ENCODE measurements around the gene RNF168.
"Not testable (repeated sequence)": the region's sequence is repeated elsewhere in the genome, so short reads cannot be mapped to it uniquely, and the experiment has no call there.

RNF168 gene

DNA sequence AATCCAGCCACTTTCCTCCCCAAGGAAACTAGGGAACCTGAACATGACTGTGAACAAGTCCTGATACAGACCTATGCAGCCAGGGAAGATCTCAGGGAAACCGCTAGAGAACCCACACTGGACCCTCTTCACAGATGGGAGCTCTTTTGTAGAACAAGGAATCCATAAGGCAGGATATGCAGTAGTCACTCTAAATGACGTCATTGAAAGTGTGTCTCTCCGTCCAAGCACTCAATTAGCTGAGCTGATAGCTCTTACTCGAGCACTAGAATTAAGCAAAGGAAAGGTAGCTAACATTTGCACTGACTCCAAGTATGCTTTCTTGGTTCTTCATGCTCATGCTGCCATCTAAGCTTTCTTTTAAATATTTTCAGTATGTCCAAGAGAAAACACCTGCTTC lies 21.6 kb upstream of the RNF168 start:
- no peak for DNase-seq (ENCODE audit: low read depth in 1 of 2, low spot score in 1 of 2)
- in situ Hi-C loops (cut with HindIII; ENCODE audit: low pct_unique_long_range_greater_than_20kb, low sequenced_read_pairs): no loop called here
- TF ChIP-seq JUND (IDR thresholded peaks at IDR 0.05; ENCODE audit: low read depth): no peak

DNA sequence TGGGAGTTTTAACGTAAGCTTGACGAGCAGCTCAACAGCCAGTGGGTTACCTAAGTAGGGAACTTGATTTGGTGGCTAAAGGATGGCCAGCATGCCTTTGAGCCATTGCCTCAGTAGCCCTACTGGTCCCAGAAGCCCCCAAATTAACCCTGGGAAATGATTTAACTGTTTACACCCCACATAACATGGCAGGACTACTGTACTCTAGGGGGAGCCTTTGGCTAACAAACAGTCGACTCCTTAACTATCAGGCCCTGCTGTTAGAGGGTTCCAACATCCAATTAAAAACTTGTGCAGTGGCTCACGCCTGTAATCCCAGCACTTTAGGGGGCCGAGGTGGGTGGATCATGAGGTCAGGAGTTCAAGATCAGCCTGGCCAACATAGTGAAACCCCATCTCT lies 21.0 kb upstream of the RNF168 start:
- in situ Hi-C loops (cut with HindIII; ENCODE audit: low pct_unique_long_range_greater_than_20kb, low sequenced_read_pairs): no loop called here
- TF ChIP-seq JUND (IDR thresholded peaks at IDR 0.05; ENCODE audit: low read depth): no peak
- DNase-seq (ENCODE audit: low read depth in 1 of 2, low spot score in 1 of 2): peak in 1 of 2 experiments; percentile 67

DNA sequence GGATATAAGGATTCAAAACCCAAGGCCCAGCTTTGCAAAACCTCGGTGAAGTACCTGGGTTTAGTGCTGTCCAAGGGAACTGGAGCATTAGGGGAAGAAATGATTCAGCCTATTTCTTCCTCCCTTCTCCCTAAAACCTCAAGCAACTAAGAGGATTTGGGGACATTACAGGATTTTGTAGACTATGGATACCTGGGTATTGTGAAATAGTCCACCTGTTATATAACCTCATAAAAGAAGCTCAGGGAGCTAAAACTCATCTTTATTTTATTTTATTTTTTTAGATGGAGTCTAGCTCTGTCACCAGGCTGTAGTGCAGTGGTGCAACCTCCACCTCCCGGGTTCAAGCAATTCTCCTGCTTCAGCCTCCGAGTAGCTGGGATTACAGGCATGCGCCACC lies 20.3 kb upstream of the RNF168 start:
- TF ChIP-seq JUND (IDR thresholded peaks at IDR 0.05; ENCODE audit: low read depth): no peak
- in situ Hi-C loops (cut with HindIII; ENCODE audit: low pct_unique_long_range_greater_than_20kb, low sequenced_read_pairs): no loop called here
- DNase-seq (ENCODE audit: low read depth in 1 of 2, low spot score in 1 of 2): no peak

DNA sequence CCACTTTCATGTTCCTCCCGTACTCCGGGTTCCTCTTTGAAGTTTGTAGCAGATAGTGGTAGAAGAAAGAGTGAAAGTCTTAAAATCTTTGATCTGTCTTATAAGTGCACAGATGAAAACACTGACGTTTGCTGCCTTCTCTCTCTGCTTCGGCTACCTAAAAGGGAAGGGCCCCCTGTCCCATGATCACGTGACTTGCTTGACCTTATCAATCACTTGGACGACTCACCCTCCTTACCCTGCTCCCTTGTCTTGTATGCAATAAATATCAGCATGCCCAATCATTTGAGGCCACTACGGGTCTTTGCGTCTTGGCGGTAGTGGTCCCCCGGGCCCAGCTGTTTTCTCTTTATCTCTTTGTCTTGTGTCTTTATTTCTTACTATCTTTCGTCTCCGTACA lies 17.7 kb upstream of the RNF168 start:
- DNase-seq (ENCODE audit: low read depth in 1 of 2, low spot score in 1 of 2); in situ Hi-C loops (cut with HindIII; ENCODE audit: low pct_unique_long_range_greater_than_20kb, low sequenced_read_pairs): not testable (repeated sequence)

DNA sequence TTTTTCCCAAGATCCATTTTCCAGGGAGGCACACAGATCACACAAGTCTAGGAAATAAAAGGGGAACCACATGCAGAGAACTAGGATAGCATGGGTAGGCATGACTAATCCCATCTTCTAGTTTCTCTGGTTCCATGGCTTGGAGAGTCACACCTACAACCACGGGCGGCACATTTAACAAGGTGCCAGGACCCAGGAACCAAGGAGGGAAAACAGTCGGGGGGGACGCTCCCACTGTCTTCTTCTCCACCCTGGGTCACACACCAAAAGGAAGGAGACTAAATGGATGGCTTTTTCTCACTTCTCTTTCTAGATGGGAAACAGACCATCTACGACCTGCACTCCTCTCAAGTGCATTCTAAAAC lies 16.1 kb upstream of the RNF168 start:
- TF ChIP-seq JUND (IDR thresholded peaks at IDR 0.05; ENCODE audit: low read depth): no peak
- in situ Hi-C loops (cut with HindIII; ENCODE audit: low pct_unique_long_range_greater_than_20kb, low sequenced_read_pairs): no loop called here
- DNase-seq (ENCODE audit: low read depth in 1 of 2, low spot score in 1 of 2): peak in 1 of 2 experiments; percentile 55

DNA sequence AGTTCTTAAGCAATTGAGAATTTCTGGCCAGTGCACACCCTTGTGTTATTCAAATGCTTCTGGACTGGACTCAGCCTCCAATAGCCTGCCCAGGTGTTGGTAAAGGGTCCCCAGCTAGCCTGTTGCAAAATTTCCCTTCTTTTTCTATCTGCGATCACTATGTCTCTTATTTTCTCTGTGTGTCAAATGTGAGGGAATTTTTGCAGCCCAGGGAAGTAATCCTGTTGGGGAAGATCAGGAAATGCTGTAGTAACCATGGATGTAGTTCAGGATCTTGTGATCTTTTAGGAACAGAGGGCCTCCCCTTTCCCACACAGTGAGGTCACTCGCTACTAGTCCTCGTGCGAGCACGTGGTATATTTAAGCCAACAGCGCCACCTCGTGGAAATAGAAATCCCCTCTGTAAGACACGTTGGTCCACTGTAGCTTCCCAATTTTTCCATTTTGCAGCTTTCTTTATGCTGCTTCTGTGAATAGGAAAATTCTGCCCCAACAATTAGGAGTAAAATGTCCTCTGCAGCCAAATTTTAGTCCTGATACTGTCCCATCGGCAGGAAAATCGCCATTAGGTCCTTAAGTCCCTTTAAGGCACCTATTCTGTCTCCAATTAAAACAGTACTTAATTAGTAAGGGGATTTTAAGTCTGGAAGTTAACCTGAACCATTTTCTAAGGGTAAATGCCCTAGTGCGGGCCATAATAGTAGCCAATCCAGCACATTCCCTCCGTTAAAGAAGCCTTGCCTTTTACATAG lies 15.6 kb upstream of the RNF168 start:
- TF ChIP-seq JUND (IDR thresholded peaks at IDR 0.05; ENCODE audit: low read depth): no peak
- DNase-seq (ENCODE audit: low read depth in 1 of 2, low spot score in 1 of 2): peak; percentile 80 to 96
- in situ Hi-C loops (cut with HindIII; ENCODE audit: low pct_unique_long_range_greater_than_20kb, low sequenced_read_pairs): no loop called here

DNA sequence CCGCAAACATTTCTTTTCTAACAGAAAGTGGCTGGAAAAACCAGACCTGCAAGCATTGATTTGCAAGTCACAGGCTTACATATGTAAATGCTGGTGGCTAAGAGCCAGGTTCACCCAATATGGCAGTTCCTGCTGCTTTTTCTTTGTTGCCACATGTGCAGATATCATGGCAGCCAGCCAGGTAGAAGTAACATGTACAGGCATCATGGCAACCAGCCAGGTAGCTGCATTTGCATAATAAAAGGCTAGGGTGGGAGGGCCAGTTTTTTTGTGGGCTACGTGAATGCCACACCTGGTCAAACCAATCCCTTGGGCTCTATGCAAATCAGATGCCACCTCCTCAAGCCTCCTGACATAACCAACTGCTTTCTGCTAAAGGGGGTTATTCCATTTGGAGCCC lies 14.4 kb upstream of the RNF168 start:
- no peak for TF ChIP-seq JUND (IDR thresholded peaks at IDR 0.05; ENCODE audit: low read depth)
- in situ Hi-C loops (cut with HindIII; ENCODE audit: low pct_unique_long_range_greater_than_20kb, low sequenced_read_pairs): no loop called here
- peak in 1 of 2 experiments; percentile 98 for DNase-seq (ENCODE audit: low read depth in 1 of 2, low spot score in 1 of 2)

DNA sequence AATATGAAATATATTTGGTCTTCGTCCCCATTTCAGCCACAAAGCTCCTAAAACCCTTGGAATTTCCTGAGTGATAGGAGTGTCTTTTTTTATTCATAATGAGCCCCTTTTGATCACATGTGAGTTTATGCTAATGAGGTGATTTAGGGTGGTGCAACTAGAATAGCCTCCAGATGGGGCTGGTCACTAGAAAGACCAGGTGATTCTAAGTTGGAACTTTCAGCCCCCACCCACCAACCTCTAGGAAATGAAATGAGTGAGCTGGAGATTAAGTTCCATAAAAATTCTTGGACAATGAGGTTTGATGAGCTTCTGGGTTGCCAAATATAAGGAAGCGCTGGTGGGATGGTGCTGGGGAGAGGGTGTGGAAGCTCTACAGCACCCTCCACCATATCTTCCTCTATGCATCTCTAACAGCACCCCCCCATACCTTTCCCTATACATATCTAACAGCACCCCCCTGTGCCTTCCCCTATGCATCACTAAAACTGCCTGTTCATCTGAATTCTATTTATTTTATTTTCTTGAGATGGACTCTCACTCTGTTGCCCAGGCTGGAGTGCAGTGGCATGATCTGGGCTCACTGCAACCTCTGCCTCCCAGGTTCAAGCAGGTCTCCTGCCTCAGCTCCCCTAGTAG lies 13.7 kb upstream of the RNF168 start:
- in situ Hi-C loops (cut with HindIII; ENCODE audit: low pct_unique_long_range_greater_than_20kb, low sequenced_read_pairs): no loop called here
- peak in 1 of 2 experiments; percentile 38 for DNase-seq (ENCODE audit: low read depth in 1 of 2, low spot score in 1 of 2)
- no peak for TF ChIP-seq JUND (IDR thresholded peaks at IDR 0.05; ENCODE audit: low read depth)

DNA sequence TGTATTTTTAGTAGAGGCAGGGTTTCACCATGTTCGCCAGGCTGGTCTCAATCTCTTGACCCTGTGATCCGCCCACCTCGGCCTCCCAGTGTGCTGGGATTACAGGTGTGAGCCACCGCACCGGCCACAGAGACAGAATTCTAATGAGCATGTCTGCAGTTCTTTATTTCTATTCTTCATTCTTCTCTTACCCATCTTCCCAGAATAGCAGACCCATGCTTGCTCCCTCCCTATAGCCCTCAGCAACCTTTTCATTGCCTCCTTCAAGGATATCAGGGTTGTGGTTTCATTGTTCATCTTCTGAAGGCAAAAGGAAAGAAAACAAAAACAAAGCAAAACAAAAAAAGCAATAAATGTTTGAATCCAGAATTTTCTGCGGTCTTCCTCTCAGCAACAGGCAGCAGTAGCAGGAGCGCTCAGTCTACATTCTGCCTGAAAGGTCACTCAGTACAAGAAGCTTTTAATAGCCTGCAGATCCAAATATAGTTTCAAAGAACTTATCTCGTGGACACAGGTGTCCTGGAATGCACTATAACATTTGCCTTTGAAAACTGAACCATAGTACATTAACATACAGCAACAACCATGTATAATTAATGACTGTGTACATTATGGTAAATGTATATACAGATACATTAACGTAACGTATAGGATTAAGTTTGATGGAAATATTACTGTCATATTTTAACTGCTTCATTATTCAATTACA lies 11.5 kb upstream of the RNF168 start, which contains the start of gene SMCO1:
Gene SMCO1 (minus strand): TSS at position 434 of the 709 bp plus-strand sequence. CDS start 137 bp downstream, at position 297.
- TF ChIP-seq JUND (IDR thresholded peaks at IDR 0.05; ENCODE audit: low read depth): no peak
- no peak for DNase-seq (ENCODE audit: low read depth in 1 of 2, low spot score in 1 of 2)
- in situ Hi-C loops (cut with HindIII; ENCODE audit: low pct_unique_long_range_greater_than_20kb, low sequenced_read_pairs): no loop called here

DNA sequence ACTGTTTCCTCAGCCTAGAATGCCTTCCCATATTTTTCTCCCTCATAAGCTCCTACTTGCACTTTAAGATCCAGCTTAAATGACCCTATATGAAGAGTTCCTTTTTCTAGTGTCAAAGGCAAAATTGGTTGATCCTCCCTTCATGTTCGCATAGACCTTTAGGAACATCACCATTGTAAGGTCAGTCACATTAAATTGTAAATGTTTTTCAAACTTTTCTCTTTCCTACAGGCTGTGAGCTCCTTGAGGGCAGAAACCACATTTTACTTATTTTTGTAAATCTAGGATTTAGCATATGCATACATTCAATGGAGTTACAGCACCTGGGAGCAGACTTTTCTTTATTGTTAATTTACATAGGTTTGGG lies 10.8 kb upstream of the RNF168 start:
- TF ChIP-seq JUND (IDR thresholded peaks at IDR 0.05; ENCODE audit: low read depth): no peak
- in situ Hi-C loops (cut with HindIII; ENCODE audit: low pct_unique_long_range_greater_than_20kb, low sequenced_read_pairs): no loop called here
- no peak for DNase-seq (ENCODE audit: low read depth in 1 of 2, low spot score in 1 of 2)

DNA sequence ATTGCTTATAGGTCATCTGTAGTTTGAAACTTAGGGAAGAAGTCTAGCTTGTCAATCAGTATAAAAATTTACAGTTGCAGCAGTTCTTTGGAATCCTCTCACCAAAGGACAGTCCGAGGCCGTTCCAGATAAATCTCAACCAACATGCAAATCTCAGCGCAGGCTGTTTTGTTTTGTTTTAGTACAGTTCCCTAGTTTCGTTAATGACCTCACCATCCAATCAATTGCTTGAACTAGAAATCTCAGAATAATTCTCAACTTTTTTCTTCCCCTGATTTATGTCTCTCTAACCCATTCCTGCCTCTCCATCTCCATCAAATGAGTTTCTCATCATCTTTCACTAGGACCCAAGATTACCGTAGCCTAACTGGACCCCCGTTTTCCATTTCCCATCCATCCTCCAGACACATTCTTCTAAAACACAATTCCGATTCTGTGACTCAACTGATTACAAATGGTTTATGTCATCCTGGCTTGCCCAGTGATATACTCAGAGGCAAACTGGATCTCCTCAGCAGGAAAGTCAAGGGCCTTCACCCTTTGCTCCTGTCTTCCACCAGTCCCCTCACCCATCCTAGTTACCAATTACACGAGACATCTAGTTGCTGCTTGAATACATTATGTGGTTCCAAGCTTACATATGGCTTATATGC lies 10.3 kb upstream of the RNF168 start:
- no peak for TF ChIP-seq JUND (IDR thresholded peaks at IDR 0.05; ENCODE audit: low read depth)
- DNase-seq (ENCODE audit: low read depth in 1 of 2, low spot score in 1 of 2): no peak
- in situ Hi-C loops (cut with HindIII; ENCODE audit: low pct_unique_long_range_greater_than_20kb, low sequenced_read_pairs): no loop called here

DNA sequence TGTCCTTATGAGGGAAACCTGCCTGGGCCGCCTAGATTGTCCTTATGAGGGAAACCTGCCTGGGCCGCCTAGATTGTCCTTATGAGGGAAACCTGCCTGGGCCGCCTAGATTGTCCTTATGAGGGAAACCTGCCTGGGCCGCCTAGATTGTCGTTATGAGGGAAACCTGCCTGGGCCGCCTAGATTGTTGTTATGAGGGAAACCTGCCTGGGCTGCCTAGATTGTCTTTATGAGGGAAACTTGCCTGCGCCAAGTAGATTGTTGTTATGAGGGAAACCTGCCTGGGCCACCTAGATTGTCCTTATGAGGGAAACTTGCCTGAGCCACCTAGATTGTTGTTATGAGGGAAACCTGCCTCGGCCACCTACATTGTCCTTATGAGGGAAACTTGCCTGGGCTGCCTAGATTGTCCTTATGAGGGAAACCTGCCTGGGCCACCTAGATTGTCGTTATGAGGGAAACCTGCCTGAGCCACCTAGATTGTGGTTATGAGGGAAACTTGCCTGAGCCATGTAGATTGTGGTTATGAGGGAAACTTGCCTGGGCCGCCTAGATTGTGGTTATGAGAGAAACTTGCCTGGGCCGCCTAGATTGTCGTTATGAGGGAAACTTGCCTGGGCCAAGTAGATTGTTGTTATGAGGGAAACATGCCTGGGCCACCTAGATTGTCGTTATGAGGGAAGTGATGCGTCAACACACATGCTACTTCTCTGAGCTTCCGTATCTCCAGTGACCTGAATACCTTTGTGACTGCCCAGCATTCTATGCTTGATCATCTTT lies 8.3 kb upstream of the RNF168 start:
- DNase-seq (ENCODE audit: low read depth in 1 of 2, low spot score in 1 of 2); in situ Hi-C loops (cut with HindIII; ENCODE audit: low pct_unique_long_range_greater_than_20kb, low sequenced_read_pairs): not testable (repeated sequence)

DNA sequence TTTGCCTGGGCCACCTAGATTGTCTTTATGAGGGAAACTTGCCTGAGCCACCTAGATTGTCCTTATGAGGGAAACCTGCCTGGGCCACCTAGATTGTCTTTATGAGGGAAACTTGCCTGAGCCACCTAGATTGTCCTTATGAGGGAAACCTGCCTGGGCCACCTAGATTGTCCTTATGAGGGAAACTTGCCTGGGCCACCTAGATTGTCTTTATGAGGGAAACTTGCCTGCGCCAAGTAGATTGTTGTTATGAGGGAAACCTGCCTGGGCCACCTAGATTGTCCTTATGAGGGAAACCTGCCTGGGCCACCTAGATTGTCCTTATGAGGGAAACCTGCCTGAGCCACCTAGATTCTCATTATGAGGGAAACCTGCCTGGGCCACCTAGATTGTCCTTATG lies 7.5 kb upstream of the RNF168 start:
- DNase-seq (ENCODE audit: low read depth in 1 of 2, low spot score in 1 of 2); in situ Hi-C loops (cut with HindIII; ENCODE audit: low pct_unique_long_range_greater_than_20kb, low sequenced_read_pairs): not testable (repeated sequence)

Measured in T47D (cell line).